K562 (cell line): ENCODE results near the gene ZC3H18. TPM values are rescaled to one million over a fixed set of nuclear protein-coding genes. Genes with fewer than 3 reads are reported as not detected.

Experiments used
- ATF6 ChIP-seq: sonication (generic); formaldehyde crosslinking; IDR thresholded peaks from 2 replicates; pipeline ENCODE4 v1.4.0; 2020; ENCODE audit warnings: mild to moderate bottlenecking, missing genetic modification reagents
- BDP1 ChIP-seq: IDR thresholded peaks from 3 replicates; pipeline ENCODE4 v1.6.1; 2011; ENCODE audit not compliant: insufficient read length, insufficient read depth
- CBFB ChIP-seq: sonication (generic); formaldehyde crosslinking; IDR thresholded peaks from 2 replicates; pipeline ENCODE4 v1.4.0; 2020; ENCODE audit warnings: mild to moderate bottlenecking, missing genetic modification reagents
- HLTF ChIP-seq: fragments of 450-650 bp; IDR thresholded peaks from 2 replicates; pipeline ENCODE4 v1.6.1; 2016
- NEUROD1 ChIP-seq: fragments of 150-350 bp; IDR thresholded peaks from 2 replicates; pipeline ENCODE4 v1.6.1; 2014; ENCODE audit warnings: borderline replicate concordance, low read length, low read depth; ENCODE audit not compliant: partially characterized antibody
- NFXL1 ChIP-seq: fragments of 450-650 bp; formaldehyde crosslinking; IDR thresholded peaks from 2 replicates; pipeline ENCODE4 v1.4.0; 2021; ENCODE audit warnings: mild to moderate bottlenecking
- PKNOX1 ChIP-seq: fragments of 450-650 bp; IDR thresholded peaks from 2 replicates; pipeline ENCODE4 v1.6.1; 2016
- POLR2G ChIP-seq: fragments of 200-400 bp; formaldehyde crosslinking; IDR thresholded peaks from 2 replicates; pipeline ENCODE4 v1.6.1; 2017; ENCODE audit warnings: low read depth, mild to moderate bottlenecking, antibody characterized with exemption, low read length, moderate library complexity
- SMAD4 ChIP-seq: fragments of 250-450 bp; sonication (Bioruptor Pico); conservative IDR thresholded peaks from 2 replicates; pipeline ENCODE4 v1.8.0; 2021; ENCODE audit warnings: inconsistent platforms, mild to moderate bottlenecking, moderate library complexity
- SOX6 ChIP-seq: fragments of 450-650 bp; IDR thresholded peaks from 2 replicates; pipeline ENCODE4 v1.6.1; 2014; ENCODE audit warnings: mild to moderate bottlenecking
- SUPT5H ChIP-seq: fragments of 450-650 bp; IDR thresholded peaks from 2 replicates; pipeline ENCODE4 v1.6.1; 2016
- TBL1XR1 ChIP-seq, 2 experiments: IDR thresholded peaks; 2 replicates each; pipeline ENCODE4 v1.6.1; 2012; ENCODE audit warnings: improper control_type of control experiment in 2 of 2, low read length in 2 of 2, mild to moderate bottlenecking in 1 of 2
- TBP ChIP-seq: optimal IDR thresholded peaks from 2 replicates; pipeline ENCODE3; 2011; ENCODE audit warnings: low read depth, low read length, improper control_type of control experiment
- ZBTB2 ChIP-seq: fragments of 450-650 bp; IDR thresholded peaks from 2 replicates; pipeline ENCODE4 v1.6.1; 2016; ENCODE audit warnings: antibody characterized with exemption
- ZBTB7A ChIP-seq: IDR thresholded peaks from 2 replicates; pipeline ENCODE4 v1.6.1; 2011; ENCODE audit warnings: low read depth, mild to moderate bottlenecking, low read length, moderate library complexity, borderline replicate concordance; ENCODE audit not compliant: control insufficient read depth
- ZNF143 ChIP-seq: sonication (generic); formaldehyde crosslinking; IDR thresholded peaks from 2 replicates; pipeline ENCODE4 v1.9.0; 2022; ENCODE audit warnings: mild to moderate bottlenecking, missing genetic modification reagents
- ZNF146 ChIP-seq: IDR thresholded peaks from one replicate; pipeline ENCODE4 v1.6.1; 2018; ENCODE audit warnings: missing compliant biosample characterization; ENCODE audit not compliant: unreplicated experiment
- ZNF175 ChIP-seq: fragments of 200-800 bp; sonication (Bioruptor generic); IDR thresholded peaks from 2 replicates; pipeline ENCODE4 v1.6.1; 2016; ENCODE audit warnings: low read depth, mild to moderate bottlenecking, missing genetic modification characterization, missing compliant biosample characterization
- polyA plus RNA-seq, 8 experiments: library from polyadenylated mRNA; depleted of rRNA in 4 of 8; stranded (reverse) in 5 of 8; unstranded in 3 of 8; fragments of >200 nt; fragmentation: Nextera tagmentation in 2 of 8; fragmentation: Illumina TruSeq in 1 of 8; extraction: Ambion mirVana in 2 of 8; extraction: Trizol in 1 of 8; gene quantifications; 2 replicates each; pipeline versions ENCODE4 v1.2.1 to v1.2.3, GENCODE V29; 2011 to 2014; ENCODE audit warnings: inconsistent platforms in 1 of 8, missing spikeins in 1 of 8
- total RNA-seq, 7 experiments: library from RNA; depleted of rRNA in 6 of 7; stranded (reverse); fragments of >200 nt in 6 of 7; fragmentation: Illumina TruSeq in 2 of 7; extraction: Trizol in 2 of 7; gene quantifications; 2 replicates each; pipeline versions ENCODE4 v1.2.1 to v1.2.3, GENCODE V29; 2011 to 2021; ENCODE audit warnings: low replicate concordance in 1 of 7
- TF ChIP-seq, protein P1 (sequence below): sonication (generic); formaldehyde crosslinking; IDR thresholded peaks from 2 replicates; pipeline ENCODE4 v1.9.0; 2022; ENCODE audit warnings: mild to moderate bottlenecking, missing genetic modification reagents
- TF ChIP-seq, protein P2 (sequence below): sonication (generic); formaldehyde crosslinking; IDR thresholded peaks from 2 replicates; pipeline ENCODE4 v1.8.1; 2023; ENCODE audit warnings: mild to moderate bottlenecking, missing genetic modification reagents
- TF ChIP-seq, protein P3 (sequence below): sonication (generic); formaldehyde crosslinking; IDR thresholded peaks from 2 replicates; pipeline ENCODE4 v1.8.0; 2022; ENCODE audit warnings: missing genetic modification reagents, mild to moderate bottlenecking, moderate library complexity, borderline replicate concordance

Gene ZC3H18
- total and polyA plus RNA-seq, 9 of the 15 experiments (the other 6 are each of a cell fraction or from before 2014, with no cell fraction given) = 1.7 to 88.7 (median 26.9) TPM

- peak; percentile 74 for TF ChIP-seq ZBTB7A
- TF ChIP-seq ATF6 (CRISPR knock-in tag) = no peak
- TF ChIP-seq SOX6 = no peak
- no peak for TF ChIP-seq ZBTB2
- TF ChIP-seq HLTF = no peak
- no peak for TF ChIP-seq TBP
- 0 out of 2 replicates have a peak, but pooled peaks have one; percentile 43 for TF ChIP-seq ZNF175 (CRISPR knock-in tag)
- TF ChIP-seq ZNF143 (CRISPR knock-in tag) = no peak
- TF ChIP-seq ZNF146 (CRISPR knock-in tag) = no peak
- TF ChIP-seq, protein P1, sequence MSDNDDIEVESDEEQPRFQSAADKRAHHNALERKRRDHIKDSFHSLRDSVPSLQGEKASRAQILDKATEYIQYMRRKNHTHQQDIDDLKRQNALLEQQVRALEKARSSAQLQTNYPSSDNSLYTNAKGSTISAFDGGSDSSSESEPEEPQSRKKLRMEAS = peak; percentile 56
- TF ChIP-seq SMAD4 (CRISPR knock-in tag) = peak; percentile 74
- TF ChIP-seq TBL1XR1 (IDR thresholded peaks at IDR 0.05; ENCODE audit: low read length in 2 of 2) = no peak
- TF ChIP-seq SUPT5H = peak; percentile 61
- TF ChIP-seq, protein P2, sequence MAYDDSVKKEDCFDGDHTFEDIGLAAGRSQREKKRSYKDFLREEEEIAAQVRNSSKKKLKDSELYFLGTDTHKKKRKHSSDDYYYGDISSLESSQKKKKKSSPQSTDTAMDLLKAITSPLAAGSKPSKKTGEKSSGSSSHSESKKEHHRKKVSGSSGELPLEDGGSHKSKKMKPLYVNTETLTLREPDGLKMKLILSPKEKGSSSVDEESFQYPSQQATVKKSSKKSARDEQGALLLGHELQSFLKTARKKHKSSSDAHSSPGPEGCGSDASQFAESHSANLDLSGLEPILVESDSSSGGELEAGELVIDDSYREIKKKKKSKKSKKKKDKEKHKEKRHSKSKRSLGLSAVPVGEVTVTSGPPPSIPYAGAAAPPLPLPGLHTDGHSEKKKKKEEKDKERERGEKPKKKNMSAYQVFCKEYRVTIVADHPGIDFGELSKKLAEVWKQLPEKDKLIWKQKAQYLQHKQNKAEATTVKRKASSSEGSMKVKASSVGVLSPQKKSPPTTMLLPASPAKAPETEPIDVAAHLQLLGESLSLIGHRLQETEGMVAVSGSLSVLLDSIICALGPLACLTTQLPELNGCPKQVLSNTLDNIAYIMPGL (CRISPR knock-in tag) = no peak
- peak; percentile 47 for TF ChIP-seq POLR2G
- TF ChIP-seq NEUROD1 = peak; percentile 12
- TF ChIP-seq, protein P3, sequence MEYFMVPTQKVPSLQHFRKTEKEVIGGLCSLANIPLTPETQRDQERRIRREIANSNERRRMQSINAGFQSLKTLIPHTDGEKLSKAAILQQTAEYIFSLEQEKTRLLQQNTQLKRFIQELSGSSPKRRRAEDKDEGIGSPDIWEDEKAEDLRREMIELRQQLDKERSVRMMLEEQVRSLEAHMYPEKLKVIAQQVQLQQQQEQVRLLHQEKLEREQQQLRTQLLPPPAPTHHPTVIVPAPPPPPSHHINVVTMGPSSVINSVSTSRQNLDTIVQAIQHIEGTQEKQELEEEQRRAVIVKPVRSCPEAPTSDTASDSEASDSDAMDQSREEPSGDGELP (CRISPR knock-in tag) = peak; percentile 32; the same call in 1 of the 2 replicates
- TF ChIP-seq CBFB (CRISPR knock-in tag) = no peak
- no peak for TF ChIP-seq NFXL1 (CRISPR knock-in tag)
- TF ChIP-seq BDP1 = no peak
- peak; percentile 56; the same call in 1 of the 2 replicates for TF ChIP-seq PKNOX1
Measured at GRCh38 chr16:88651276-88651988, 81.2 kb downstream of the ZC3H18 start (continued).
